Measurements from ENCODE around the gene CEP70.

- TF ChIP-seq CTCF (IDR thresholded peaks at IDR 0.05) = no peak
- TF ChIP-seq POLR2A (IDR thresholded peaks at IDR 0.05) = no peak
Observed at GRCh38 chr3:138450181-138450580, 143.9 kb downstream of the CEP70 start.
